GM11168 (cell line): ENCODE data around the gene CD53.

Experiments
- in situ Hi-C: fragments of 300-500 bp; cut with MboI; formaldehyde crosslinking; loops from one replicate; pipeline ENCODE4 v1.12.0; 2022; ENCODE audit warnings: low sequenced_read_pairs; ENCODE audit not compliant: unreplicated experiment

Gene CD53

DNA sequence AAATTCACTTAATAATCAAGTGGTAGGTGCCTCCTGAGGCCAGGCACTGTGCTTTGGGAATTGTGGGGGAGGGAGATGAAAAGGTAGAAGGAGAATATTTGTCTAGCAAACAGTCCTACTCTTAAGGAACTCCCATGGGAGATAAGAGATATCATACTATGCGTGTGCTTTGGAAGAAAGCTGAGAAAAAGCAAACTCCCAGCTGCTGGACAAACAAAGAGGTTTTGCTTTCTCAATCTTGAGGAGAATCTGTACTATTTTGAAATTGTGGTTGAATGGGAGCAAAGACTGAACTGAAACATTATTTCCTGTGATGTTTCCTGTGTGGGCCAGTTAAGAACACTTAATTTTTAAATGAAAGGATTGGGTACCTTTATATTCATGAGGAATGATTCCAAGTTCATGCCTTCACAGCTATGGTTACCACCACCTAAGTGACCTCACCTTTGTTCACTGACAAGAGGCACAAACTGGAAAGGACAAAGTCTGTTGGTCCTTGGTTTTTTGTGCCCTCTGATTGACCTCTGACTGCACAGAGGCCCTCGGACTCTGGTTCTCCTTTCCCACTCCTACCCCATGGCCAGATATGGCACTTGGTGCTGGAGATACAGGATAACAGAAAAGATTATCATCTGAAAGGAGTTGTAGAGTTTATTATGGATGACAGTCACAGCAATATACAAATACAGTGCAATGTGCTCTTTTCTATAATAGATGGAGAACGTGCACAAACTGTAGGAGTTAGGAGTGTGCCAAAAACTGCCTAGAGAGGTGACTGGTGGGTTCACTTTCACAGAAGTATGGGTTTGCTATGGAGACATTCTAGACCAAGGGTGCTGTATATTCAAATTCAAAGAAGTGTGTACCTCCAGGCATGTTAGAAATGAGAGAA is 1.6 kb downstream of the CD53 start:
- in situ Hi-C loops: no loop called here

DNA sequence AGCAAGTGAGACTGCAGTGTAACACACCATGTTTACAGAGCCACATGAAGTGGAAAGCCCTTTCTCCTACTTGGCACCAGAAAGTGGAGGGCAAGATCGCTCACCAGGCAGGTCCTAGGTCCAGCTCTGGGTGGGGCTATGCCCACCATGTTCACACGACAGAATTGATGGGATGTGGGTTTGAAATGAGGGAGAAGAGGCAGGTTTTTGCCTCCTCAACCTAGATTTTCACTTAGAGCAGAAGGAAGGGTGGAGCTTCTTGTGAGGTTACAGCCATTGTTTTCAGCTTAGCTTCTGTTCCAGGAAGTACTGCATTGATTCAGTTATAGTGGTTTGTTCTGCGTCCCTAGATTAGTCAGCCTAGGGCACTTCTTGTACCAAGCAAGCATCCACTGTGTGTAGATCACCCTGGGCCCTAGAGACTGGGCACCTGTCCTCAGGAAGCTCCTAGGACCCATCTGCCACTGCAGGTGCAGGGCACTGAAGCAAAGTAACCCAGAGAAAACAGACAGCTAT is 2.3 kb downstream of the CD53 start:
- in situ Hi-C loops: no loop called here

DNA sequence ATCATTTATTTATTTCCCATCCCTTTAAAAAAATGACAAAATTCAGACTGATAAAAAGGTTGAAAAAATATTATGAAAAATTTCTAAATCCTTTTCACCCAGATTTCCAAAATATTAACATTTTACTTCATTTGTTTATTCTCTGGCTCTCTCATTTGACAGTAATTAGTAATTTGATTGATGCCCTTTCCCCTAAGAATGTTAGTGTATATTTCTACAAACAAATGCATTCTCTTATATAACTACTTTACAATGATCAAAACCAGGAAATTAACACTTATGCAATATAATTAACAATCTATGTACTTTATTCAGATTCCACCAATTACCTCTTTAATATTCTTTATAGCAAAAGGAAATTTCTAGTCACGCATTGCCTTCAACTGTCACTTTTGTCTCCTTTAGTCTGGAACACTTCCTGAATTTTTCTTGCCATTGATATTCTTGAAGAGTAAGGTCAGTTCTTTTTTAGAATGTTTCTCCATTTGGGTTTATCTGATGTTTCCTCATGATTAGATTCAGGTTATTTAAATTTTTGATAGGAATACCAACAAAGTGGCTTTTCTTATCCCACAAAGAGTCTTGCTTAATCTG is 3.9 kb downstream of the CD53 start:
- in situ Hi-C loops: no loop called here

DNA sequence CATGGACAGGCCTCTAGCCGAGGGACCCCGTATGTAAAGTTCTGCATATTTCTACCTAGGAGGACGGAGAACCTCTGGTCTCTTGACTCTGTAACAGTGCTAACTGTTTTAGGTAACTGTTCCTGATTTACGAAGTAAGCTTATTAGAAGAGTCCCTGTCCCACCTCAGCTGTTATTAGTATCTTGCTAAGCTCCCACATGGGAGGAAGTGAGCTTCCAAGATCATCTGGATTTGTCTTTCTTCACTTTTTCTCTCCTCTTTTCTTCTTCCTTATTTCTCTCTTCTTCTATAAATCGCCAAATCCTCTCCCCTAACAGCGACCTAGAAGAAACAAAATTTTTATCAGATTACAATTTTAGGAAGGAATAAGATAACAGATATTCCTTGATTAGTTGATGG is 4.4 kb downstream of the CD53 start:
- in situ Hi-C loops: no loop called here

DNA sequence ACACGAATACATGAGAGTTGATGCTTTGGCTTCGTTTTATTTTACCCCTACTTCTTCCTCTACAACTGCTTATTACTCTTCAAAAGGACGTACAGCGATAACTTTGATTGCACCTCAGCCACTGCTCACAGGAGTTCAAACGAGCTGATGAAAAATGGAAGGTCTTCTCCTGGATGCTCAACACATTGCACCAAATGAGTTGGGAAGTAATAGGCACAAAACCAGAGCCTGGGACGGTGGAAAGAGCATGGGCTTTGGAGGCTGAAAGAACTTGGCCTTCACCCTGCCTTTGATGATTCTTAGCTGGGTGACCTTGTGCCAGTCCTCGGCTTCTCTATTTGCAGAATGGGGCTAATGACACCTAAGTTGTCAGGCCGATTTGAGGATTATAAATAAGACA is 4.8 kb downstream of the CD53 start:
- in situ Hi-C loops: no loop called here

DNA sequence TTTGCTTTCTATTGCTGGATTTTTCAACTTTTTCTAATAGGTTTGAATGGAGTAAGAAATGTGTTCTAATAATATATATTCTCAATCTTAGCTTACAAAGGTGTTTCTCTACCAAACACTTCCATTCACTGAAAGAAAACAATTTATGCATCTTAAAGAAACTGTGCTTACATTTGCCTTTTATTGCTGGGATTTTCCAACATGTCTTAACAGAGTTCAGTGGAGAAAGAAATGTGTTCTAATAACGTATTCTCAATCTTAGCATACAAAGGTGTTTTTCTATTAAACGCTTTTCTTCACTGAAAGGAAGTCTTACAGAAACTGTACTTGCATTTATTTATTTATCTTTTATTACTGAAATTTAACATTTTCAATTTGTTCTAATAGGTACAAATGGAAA is 5.6 kb downstream of the CD53 start:
- in situ Hi-C loops: no loop called here

DNA sequence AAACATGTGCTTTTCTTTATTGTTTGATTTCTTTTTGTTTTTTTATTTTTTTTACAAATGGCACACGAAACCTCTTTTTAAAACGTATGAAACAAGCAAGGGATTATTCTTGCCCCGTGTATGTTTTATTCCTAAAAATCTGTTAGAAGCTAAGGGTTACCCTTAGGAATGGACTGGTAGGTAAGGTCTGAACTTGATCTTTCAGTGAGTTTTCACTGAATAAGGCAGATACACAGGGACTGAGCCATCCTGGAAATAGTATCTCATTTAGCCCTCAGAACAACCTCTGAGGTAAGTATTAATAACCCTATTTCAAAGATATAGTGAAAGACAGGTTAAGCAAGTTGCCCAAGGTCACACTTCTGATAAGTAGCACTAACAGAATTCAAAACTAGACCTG is 6.0 kb downstream of the CD53 start:
- in situ Hi-C loops: no loop called here

DNA sequence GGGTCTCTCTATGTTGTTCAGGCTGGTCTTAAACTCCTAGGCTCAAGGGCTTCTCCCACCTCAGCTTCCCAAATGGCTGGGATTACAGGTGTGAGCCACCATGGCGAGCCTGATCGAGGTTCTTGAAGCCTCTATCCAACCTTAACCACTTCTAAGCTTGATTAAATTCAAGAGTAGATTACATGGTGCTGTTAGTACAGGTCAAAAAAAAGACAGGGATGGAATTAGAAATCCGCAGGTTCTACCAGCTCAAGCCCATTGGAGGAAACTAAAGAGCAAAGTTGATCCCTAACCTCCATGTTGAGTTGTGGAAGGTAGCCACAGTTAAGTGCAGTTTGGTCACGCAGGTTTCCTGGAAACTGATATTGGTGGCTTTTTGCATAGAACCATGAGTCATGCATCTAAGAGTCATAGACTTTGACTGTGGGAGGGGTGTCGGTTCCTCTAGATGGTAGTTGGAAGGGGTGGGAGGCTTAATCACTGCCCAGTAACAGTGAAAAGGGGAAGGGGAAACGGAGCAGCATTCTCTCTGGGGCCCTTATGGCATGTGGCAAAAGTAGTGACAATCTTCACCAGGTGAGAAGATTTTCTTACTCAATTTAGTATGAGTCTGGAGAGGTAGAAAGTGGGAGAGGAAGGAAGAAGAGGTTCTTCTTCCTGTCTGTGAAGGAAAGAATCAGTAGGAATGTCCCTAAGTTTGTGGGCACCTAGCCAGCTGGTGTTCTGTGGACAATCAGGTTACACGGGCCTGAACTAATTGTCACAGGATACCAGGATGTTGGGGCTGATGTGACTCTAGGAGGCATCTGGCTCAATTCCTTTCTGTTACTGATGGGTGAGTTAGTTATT is 7.0 kb downstream of the CD53 start:
- in situ Hi-C loops: no loop called here

DNA sequence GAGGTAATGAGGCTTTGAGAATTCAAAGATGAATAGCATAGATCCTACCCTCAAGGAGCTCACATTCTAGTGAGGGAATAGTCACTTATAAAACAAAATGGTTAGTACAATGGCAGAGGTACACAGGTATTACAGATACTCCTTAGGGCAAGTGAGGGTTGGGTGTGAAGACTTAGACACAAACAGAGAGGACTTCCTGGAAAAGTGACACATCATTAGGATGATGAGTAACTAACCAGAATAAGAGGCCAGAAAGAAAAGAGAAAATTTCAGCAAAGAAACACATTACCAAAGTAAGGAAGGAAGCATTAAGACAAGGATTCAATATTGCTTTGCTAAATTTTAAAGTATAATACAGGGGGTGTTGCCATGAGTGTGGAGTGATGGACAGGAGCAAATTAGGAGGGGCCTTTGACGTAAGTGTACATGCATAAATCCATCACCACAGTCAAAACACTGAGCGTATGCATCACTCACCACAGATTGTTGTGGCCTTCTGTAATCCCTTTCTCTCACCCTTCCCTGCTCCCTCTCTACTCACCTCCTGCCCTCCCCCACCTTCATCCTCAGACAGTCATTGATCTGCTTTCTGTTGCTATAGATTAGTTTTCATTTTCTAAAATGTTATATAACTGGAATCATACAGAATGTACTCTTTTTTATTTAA is 7.9 kb downstream of the CD53 start:
- in situ Hi-C loops: no loop called here

DNA sequence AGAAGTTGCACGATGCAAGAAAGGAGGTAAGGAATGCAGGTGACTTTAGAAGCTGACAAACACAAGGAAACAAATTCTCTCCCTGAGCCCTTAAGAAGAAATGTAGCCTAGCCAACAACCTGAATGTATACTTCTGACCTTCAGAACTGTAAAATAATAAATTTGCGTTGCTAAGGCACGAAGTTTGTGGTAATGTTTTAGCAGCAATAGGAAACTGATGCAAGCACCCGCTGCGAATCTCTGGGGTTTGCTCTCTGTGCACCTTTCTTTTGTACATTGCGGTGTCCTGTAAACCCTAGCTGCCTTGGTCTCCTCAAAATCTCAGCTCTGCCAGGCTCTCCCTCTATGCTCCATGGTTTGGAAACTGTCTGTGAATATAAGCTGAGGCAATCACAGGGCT is 15.1 kb downstream of the CD53 start:
- in situ Hi-C loops: no loop called here

DNA sequence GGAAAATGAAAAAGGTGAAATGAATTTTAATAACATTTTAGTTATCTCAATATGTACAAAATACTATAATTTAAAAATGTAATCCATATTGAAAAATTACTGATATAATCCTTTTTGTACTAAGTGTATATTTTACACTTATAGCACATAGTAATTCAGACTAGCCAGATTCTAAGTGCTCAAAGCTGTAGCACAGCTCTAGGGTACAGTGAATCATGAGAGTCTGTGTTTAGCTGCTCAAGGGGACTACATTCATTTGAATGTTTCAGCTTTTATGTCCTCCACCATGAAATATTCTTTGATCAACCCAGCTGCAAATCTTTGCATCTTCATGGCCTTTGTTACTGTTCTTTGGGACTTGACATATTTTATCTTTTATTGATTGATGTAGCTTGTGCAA is 15.7 kb downstream of the CD53 start:
- in situ Hi-C loops: no loop called here

DNA sequence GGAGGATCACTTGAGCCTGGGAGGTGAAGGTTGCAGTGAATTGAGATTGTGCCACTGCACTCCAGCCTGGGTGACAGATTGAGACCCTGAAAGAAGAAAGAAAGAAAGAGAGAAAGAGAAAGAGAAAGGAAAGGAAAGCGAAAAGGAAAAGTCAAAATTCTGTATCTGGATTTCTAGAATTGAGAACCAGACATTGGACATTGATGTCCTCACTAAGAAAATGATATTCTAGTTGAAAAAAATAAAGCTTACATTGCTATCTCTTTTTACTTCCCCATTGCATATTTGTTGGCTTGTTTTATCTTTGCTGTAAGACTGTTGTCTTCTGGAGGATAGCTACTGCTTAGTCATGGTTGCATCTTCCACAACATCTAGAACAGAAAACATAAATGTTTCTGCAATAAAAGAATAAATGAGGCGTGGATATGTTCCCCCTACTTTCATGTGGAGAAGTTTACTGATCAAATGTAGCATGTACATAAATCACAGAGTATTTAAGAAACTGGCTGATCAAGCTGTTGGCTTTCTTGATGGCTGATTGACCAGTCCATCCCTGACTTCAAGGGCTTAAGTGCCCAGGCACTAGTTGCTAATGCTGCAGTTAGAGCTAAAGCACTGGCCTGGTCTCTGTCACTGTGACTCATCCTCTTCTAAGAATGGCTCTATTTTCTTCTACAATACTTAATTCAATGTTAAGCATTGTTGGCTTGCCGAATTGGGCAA is 17.7 kb downstream of the CD53 start:
- in situ Hi-C loops: no loop called here

DNA sequence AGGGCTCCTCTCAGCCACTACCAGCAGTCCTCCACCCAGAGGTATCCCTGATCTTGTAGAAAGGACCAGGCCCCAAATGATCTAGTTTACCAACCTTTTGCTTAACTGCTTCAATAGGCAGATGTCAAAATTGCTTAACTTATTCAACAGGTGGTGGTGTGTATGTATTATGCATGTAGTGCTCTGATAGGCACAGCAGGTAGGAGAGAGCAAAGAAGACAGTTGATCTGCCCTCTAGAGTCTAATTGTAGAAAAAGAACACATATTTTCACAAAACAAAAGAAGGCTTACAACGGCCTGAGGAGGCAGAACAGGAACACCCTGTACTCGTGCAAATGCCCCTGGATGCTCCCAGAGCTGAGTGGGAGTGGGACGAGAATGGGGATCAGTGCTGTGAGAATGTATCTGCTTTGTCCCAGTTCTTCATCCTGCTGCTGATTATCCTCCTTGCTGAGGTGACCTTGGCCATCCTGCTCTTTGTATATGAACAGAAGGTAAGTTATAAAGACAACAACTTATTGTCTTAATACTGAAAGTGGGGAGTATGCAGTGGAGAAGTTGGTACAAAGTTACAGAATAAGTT is 21.1 kb downstream of the CD53 start:
- in situ Hi-C loops: no loop called here

DNA sequence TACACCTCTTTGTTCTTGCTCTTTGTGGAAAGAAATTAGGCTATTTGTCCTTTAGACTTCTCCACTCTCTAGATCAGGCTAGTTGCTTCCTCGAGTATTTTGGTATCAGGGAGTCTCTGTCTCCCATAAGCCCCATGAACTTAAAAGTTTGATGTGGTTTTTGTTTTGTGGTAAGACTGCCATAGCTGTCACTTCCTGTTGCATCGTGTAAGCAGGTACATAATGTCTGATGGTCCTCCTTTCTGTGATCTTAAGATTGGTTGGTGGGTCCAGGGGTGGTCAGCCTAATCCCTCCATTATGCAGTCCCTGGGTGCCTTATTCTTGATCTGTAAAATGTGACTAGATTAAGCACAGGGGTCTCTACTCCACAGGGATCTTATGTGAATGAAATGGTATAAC is 23.1 kb downstream of the CD53 start:
- in situ Hi-C loops: no loop called here

DNA sequence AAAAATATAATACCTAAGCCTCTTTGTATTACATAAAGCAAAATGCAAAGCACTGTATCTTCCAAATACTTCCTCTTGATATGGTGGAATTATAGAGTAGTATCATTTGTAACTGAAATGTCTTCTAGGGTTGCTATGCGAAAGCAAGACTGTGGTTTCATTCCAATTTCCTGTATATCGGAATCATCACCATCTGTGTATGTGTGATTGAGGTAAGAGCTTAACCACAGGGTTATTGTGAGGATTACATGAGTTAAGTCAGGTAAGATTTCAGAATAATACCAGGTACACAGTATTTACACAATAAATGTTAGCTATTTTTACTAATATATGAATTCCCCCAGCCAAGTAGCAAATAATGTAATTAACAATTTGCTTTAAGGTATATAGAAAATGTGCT is 24.7 kb downstream of the CD53 start:
- in situ Hi-C loops: no loop called here

DNA sequence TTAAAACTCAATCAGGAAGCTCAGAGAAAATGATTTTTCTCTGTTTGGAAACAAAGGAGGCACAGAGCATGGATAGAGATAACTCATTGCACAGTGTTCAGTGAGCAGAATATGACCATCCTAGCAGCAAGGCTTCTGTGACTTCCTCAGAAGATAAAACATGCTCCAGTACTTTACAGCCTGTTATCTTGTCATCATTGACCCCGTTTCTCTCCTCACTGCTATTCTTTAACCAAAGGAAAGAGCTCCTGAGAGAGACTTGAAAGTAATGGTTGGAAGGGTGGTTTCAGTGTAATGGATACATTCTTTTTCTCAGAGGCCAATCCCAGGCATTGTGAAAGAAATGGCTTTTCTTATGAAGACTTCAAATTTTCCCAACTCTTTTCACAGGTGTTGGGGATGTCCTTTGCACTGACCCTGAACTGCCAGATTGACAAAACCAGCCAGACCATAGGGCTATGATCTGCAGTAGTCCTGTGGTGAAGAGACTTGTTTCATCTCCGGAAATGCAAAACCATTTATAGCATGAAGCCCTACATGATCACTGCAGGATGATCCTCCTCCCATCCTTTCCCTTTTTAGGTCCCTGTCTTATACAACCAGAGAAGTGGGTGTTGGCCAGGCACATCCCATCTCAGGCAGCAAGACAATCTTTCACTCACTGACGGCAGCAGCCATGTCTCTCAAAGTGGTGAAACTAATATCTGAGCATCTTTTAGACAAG is 25.9 kb downstream of the CD53 start:
- in situ Hi-C loops: no loop called here

DNA sequence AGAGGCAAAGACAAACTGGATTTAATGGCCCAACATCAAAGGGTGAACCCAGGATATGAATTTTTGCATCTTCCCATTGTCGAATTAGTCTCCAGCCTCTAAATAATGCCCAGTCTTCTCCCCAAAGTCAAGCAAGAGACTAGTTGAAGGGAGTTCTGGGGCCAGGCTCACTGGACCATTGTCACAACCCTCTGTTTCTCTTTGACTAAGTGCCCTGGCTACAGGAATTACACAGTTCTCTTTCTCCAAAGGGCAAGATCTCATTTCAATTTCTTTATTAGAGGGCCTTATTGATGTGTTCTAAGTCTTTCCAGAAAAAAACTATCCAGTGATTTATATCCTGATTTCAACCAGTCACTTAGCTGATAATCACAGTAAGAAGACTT is 26.5 kb downstream of the CD53 start:
- in situ Hi-C loops: no loop called here

DNA sequence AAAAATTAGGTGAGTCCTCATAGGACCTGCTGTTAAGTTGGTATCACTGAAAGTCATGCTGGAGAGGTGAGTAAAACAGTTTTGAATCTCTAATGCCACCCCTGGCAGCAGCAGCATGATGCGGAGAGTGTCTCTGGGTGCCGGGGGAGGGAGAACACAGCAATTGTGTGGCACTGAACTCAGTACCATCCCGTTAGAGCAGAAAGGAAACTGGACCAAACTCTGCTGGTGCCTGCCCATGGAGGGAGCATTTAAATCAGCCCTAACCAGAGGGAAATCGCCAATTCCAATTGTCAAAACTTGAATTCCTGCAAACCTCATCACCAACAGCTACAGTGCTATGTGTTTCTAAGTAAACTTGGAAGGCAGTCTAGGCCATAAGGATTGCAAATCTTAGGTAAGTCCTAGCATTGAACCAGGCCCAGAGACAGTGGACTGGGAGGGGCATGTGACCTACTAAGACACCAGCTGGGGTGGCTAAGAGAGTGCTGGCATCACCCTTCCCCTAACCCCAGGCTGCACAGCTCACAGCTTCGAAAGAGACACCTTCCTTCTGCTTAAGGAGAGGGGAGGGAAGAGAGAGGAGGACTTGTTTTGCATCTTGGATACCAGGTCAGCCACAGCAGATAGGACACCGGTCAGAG is 30.0 kb downstream of the CD53 start:
- in situ Hi-C loops: no loop called here
